Forelimb muscle (tissue), 1 donor: ENCODE data around the gene PCNA. TPM values are rescaled to one million over a fixed set of nuclear protein-coding genes. Genes with fewer than 3 reads are reported as not detected.

Experiments used
- DNase-seq: peaks from one replicate; pipeline ENCODE4 v3.0.0-alpha.2; 2013; ENCODE audit warnings: low read depth
- polyA plus RNA-seq: library from polyadenylated mRNA; unstranded; fragments of 120-200 nt; gene quantifications from one replicate; pipeline ENCODE4 v1.2.1, GENCODE V29; 2013; ENCODE audit not compliant: insufficient read length

Gene PCNA
- polyA plus RNA-seq, 1 donor: 49.0 TPM

DNA sequence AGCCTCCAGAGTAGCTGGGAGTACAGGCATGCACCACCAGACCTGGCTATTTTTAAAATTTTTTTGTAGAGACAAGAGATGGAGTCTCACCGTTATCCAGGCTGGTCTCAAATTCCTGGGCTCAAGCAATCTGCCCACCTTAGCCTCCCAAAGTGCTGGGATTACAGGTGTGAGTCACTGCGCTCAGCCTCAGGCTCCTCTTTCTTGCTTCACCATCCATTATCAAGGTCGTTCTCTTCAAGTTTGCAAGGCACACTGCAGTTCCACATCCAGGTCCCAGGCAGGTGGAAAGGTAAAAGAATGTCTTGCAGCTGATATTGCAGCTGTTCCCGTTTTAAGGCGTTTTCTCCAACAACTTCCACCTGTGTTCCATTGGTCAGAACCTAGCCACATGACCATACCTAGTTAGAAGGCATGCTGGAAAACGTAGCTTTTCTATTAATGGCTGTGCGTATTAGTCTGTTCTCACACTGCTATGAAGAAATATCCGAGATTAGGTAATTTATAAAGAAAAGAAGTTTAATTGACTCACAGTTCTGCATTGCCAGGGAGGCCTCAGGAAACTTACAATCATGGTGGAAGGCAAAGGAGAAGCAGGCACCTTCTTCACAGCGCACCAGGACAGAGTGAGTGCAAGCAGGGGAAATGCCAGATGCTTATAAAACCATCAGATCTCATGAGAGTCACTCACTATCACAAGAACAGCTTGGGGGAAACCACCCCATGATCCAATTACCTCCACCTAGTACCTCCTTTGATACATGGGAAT, 51.7 kb downstream of the PCNA start:
- no peak for DNase-seq

DNA sequence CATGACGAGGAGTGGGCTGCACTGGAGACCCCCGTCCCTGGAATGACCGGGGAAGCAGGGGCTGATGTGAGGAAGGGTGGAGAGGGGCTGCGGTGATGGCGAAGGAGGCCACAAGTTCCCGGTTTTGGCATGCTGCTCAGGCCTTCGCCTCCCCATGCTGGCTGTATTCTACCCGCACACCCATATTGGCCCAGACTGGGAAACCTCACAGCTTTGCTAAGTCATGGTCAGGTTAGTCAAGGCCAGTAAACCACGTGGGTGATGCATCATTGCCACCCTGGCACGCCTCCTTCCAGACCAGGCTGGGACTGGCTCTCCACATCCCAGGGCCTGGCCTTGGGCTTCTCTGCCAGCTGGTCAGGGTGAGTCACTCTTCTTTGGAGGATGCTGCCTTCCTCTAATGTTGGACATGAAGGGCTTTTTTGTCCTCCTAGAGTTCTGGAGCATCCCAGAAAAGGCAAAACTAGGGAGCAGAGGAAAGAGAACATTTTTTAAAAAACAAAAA, 53.8 kb downstream of the PCNA start:
- no peak for DNase-seq

DNA sequence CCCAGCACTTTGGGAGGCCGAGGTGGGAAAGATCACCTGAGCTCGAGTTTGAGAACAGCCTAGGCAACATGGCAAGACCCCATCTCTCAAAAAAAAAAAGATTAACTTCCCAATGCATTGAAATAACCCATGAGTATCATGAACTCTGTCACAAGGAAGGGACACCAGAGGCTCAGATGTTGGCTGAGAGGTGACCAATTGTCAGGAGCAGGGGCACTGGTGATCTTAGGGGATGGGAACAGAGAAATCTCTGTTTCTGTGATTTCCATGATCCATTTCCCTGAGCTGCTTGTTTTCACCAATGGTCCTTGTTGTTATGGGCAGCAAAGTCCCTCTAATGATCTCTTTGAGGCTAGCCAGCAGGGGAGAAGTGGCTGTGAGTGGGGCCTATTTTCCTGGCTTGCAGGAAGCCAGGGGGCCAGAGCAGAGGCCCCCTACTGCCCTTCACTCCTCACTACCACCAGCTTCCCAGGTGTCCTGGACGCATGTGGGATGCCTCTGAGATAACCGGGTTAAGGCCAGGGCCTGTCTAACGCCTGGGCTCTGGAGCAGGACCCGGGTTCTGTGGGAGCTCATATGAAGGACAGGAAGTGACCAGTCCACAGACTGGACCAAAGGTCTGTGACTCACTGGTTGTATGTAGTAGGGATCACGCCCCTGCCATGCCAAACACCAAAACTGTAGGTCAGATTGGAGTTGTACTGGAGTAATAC, 54.4 kb downstream of the PCNA start:
- no peak for DNase-seq

Other genes starting within 250 kb of the PCNA start
- gene SLC23A2, start 118.4 kb downstream of the PCNA start, polyA plus RNA-seq: 9.4 TPM
- 87.5 TPM for gene TMEM230, start 6.9 kb downstream of the PCNA start, polyA plus RNA-seq
- 19.8 TPM for gene CDS2, start 7.0 kb upstream of the PCNA start, polyA plus RNA-seq
- not detected for gene PROKR2, start 197.0 kb upstream of the PCNA start, polyA plus RNA-seq